Pons (tissue), 1 donor: ENCODE data around the gene KIAA0513.

Source experiments
- DNase-seq: peaks from one replicate; pipeline ENCODE4 v3.0.0-alpha.2; 2016; ENCODE audit warnings: low spot score

Gene KIAA0513

GRCh38 chr16:85136213-85136701, 108.7 kb downstream of the KIAA0513 start:
- DNase-seq, result peak; percentile 84

GRCh38 chr16:85136702-85137322, 109.2 kb downstream of the KIAA0513 start:
- DNase-seq, result peak; percentile 11

DNA sequence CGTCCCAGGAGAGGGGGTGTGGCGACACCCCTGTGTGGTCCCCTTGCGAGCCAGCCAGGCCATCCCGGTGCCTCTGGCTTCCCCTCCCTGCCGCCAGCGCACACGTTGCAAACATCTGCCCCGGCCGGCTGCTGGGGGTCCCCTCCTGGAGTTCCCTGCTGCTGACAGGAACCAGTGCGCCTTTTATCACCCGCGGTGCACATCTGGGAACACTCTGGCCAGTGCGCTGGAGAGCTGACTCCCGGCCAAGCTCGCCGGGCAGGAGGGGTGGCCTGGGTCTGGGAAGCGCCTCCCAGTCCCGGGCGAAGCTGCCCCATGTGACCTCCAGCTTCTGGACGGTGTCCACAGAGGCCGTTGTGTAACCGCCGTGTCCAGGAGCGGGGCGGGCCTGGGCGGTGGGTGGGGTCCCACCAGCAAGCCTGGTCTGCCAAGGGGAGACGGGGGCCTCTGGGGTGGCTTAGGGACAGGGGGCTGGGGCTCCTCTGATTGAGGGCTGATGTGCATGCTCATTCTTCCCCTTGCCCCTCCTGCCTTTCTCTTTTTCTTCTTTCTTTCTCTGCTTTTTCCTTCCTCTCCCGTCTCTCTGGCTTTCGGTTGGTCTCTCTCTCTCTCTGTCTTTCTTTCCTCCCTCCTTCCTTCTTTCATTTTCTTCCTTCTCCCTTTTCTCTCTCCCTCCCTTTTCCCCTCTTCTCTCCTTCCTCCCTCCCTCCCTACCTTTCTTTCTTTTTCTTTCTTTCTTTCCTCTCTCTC, 109.9 kb downstream of the KIAA0513 start:
- peak; percentile 91 for DNase-seq

- no peak for DNase-seq
Observed at GRCh38 chr16:85138073-85138824, 110.7 kb downstream of the KIAA0513 start.

- DNase-seq, result no peak
Observed at GRCh38 chr16:85138825-85139627, 111.4 kb downstream of the KIAA0513 start.

GRCh38 chr16:85139881-85140339, 112.3 kb downstream of the KIAA0513 start:
- DNase-seq, result no peak

- DNase-seq, result no peak
Observed at GRCh38 chr16:85140455-85141012, 112.9 kb downstream of the KIAA0513 start.

DNA sequence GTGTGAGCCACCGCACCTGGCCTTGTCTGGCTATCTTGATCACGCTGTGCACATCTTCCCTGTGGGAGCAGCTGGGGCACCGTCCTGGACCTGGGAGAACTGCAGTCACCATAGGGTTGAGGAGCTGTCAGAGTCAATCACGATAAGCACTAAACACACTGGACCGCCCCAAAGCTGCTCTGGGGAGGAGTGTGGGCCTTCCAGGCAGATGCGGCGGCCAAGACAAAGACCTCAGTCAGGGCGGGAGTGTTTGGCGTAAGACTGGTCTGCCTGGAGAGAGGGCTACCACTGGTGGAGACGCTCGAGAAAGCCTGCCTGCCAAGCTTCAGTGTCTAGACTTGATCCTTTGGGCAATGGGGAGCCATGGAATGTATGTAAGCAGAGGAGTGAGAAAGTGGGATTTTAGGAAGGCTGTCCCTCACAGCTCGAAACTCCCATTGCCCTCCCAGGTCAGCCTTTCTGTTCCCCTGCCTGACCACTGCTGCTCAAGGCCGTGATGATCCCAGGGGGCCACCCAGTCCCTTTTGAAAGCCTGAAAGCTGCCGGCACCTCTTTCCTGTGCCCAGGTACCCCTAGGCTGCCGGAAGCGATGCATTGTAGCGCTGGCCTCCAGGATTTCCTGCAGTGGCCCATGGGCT, 114.0 kb downstream of the KIAA0513 start:
- DNase-seq, result no peak

DNA sequence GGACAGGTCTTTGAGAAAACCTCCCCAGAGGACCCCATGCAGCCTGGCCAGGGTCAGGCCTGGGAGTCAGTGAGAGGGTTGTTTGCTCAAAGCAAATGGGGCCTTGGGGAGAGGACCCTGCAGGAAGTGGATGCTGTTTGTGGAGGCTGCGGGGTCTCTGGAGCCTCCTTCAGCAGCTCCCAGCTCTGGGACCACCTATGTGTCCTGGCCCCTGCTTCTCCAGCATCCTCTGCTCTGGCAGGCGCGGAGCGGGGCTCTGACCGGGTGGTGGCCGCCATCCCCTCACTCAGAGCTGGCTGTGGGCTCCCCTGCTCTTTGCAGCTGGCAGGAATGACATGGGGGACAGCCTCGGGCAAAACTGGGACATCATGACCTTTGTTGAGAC, 114.5 kb downstream of the KIAA0513 start:
- no peak for DNase-seq

GRCh38 chr16:85142771-85143211, 115.2 kb downstream of the KIAA0513 start:
- DNase-seq, result no peak
